B cell (primary cell): Measurements from ENCODE around the gene GCDH. TPM values are rescaled to one million over a fixed set of nuclear protein-coding genes. Genes with fewer than 3 reads are reported as not detected.

ENCODE experiments used
- ATAC-seq: fragments of 200-7000 bp; cut with Tn5 transposase; one replicate; pipeline ENCODE4 v1.10.0; 2021; ENCODE audit warnings: low read depth, mild to moderate bottlenecking, moderate number of reproducible peaks, moderate library complexity
- CTCF ChIA-PET: fragments of 350-600 bp; sonication (Branson Sonifier 250); formaldehyde crosslinking; loops from one replicate; lab custom pipeline; 2021; ENCODE audit warnings: antibody characterized with exemption, inconsistent platforms; lab: Charles Lee
- POLR2A ChIA-PET: fragments of 350-600 bp; sonication (Branson Sonifier 250); formaldehyde crosslinking; loops from one replicate; lab custom pipeline; 2021; ENCODE audit warnings: antibody characterized with exemption; lab: Charles Lee
- DNase-seq: peaks from one replicate; pipeline ENCODE4 v3.0.0; 2013
- H2AFZ ChIP-seq: 2 replicates; pipeline ENCODE4 v1.6.1; 2012; ENCODE audit warnings: mild to moderate bottlenecking, low read depth, low read length; ENCODE audit not compliant: insufficient read depth, poor library complexity, severe bottlenecking
- H3K27ac ChIP-seq, 2 donors: 1 replicate in 1 of 2; 2 replicates in 1 of 2; pipeline ENCODE4 v1.5.1; 2012 to 2013; ENCODE audit warnings: low read length in 2 of 2, mild to moderate bottlenecking in 2 of 2, moderate library complexity in 1 of 2
- H3K27me3 ChIP-seq, 4 experiments: fragments of 200-600 bp in 1 of 4; sonication (generic) in 1 of 4; replicated peaks in 1 of 4; 1 replicate in 2 of 4; 2 replicates in 2 of 4; pipeline versions ENCODE4 v1.6.1 to v1.7.0; 2013 to 2016; ENCODE audit warnings: low read length in 3 of 4, mild to moderate bottlenecking in 2 of 4, mixed read lengths in 1 of 4, moderate library complexity in 1 of 4; ENCODE audit not compliant: insufficient read depth in 4 of 4, control insufficient read depth in 3 of 4; ENCODE audit errors: control extremely low read depth in 1 of 4
- H3K36me3 ChIP-seq, 2 experiments: replicated peaks in 1 of 2; 1 replicate in 1 of 2; 2 replicates in 1 of 2; pipeline versions ENCODE4 v1.6.1 to v1.7.1; 2013; ENCODE audit warnings: low read length in 1 of 2; ENCODE audit not compliant: insufficient read depth in 2 of 2, control insufficient read depth in 1 of 2; ENCODE audit errors: control extremely low read depth in 1 of 2, extremely low read depth in 1 of 2
- H3K4me1 ChIP-seq, 2 donors: fragments of 200-600 bp in 1 of 2; sonication (generic) in 1 of 2; 1 replicate in 1 of 2; 2 replicates in 1 of 2; pipeline versions ENCODE4 v1.5.1 to v1.6.1; 2013 to 2017; ENCODE audit warnings: low read length in 2 of 2; ENCODE audit not compliant: control insufficient read depth in 2 of 2, insufficient read depth in 2 of 2
- H3K4me2 ChIP-seq: replicated peaks from 2 replicates; pipeline ENCODE3; 2012; ENCODE audit warnings: mild to moderate bottlenecking, low read depth, low read length; ENCODE audit not compliant: poor library complexity, severe bottlenecking
- H3K4me3 ChIP-seq, 5 experiments: fragments of 200-600 bp in 1 of 5; sonication (generic) in 1 of 5; 1 replicate in 3 of 5; 2 replicates in 2 of 5; pipeline versions ENCODE4 v1.5.1 to v1.7.0; 2011 to 2016; ENCODE audit warnings: low read length in 4 of 5, mild to moderate bottlenecking in 4 of 5, low read depth in 2 of 5, control low read depth in 1 of 5, moderate library complexity in 1 of 5; ENCODE audit not compliant: insufficient read depth in 1 of 5; ENCODE audit errors: control extremely low read depth in 1 of 5, extremely low read depth in 1 of 5
- H3K79me2 ChIP-seq: fragments of 200-600 bp; sonication (generic); one replicate; pipeline ENCODE4 v1.6.0; 2016; ENCODE audit warnings: low read length; ENCODE audit not compliant: control insufficient read depth, insufficient read depth
- H3K9ac ChIP-seq: fragments of 200-600 bp; sonication (generic); 2 replicates; pipeline ENCODE4 v1.6.1; 2017; ENCODE audit warnings: mild to moderate bottlenecking, low read length, moderate library complexity
- H3K9me3 ChIP-seq, 3 donors: one replicate each; pipeline versions ENCODE4 v1.6.1 to v1.7.1; 2013; ENCODE audit warnings: low read length in 2 of 3; ENCODE audit not compliant: control insufficient read depth in 2 of 3, insufficient read depth in 1 of 3; ENCODE audit errors: control extremely low read depth in 1 of 3
- H4K20me1 ChIP-seq: 2 replicates; pipeline ENCODE4 v1.6.0; 2012; ENCODE audit warnings: mild to moderate bottlenecking, low read length; ENCODE audit not compliant: insufficient read depth, control insufficient read depth, poor library complexity, severe bottlenecking
- H3K27ac Mint-ChIP-seq: one replicate; pipeline ENCODE4 v1.8.0; 2021; ENCODE audit warnings: mixed read lengths
- H3K27me3 Mint-ChIP-seq: one replicate; pipeline ENCODE4 v1.8.0; 2021; ENCODE audit warnings: mixed read lengths
- H3K4me1 Mint-ChIP-seq: one replicate; pipeline ENCODE4 v1.8.0; 2021; ENCODE audit warnings: mixed read lengths
- H3K4me3 Mint-ChIP-seq: one replicate; pipeline ENCODE4 v1.8.0; 2021; ENCODE audit warnings: mixed read lengths
- H3K9me3 Mint-ChIP-seq: one replicate; pipeline ENCODE4 v1.8.0; 2022; ENCODE audit warnings: mixed read lengths; ENCODE audit not compliant: insufficient read depth
- EZH2 ChIP-seq: IDR thresholded peaks from 2 replicates; pipeline ENCODE4 v1.6.1; 2012; ENCODE audit warnings: borderline replicate concordance, low read depth, mild to moderate bottlenecking, moderate library complexity, low read length; ENCODE audit not compliant: insufficient read depth, poor library complexity, severe bottlenecking
- WGBS: methylation state at CpG from one replicate; pipeline ENCODE4 v1.1.5; 2013; ENCODE audit warnings: missing lambda C conversion rate; ENCODE audit not compliant: insufficient coverage; 5-methylcytosine and 5-hydroxymethylcytosine counted together
- intact Hi-C: fragments of 100-400 bp; cut with micrococcal nuclease; formaldehyde crosslinking; loops from one replicate; pipeline ENCODE4 v1.10.0; 2022
- polyA plus RNA-seq: library from polyadenylated mRNA; depleted of rRNA; stranded (reverse); fragments of >200 nt; gene quantifications from 2 replicates; pipeline ENCODE4 v1.2.3, GENCODE V29; 2012
- total RNA-seq, 2 donors: library from RNA; stranded (reverse); fragments of 120-200 nt in 1 of 2; gene quantifications; 1 replicate in 1 of 2; 2 replicates in 1 of 2; pipeline versions ENCODE4 v1.2.3 to v1.2.4, GENCODE V29; 2013 to 2022
- TF ChIP-seq, protein P1 (sequence below): fragments of 200-600 bp; IDR thresholded peaks from one replicate; pipeline ENCODE4 v1.8.0; 2022; ENCODE audit warnings: antibody characterized with exemption, mild to moderate bottlenecking

The GCDH gene
- total and polyA plus RNA-seq, 2 donors (not counting 1 experiment from before 2014, with no cell fraction given) = 48.9 to 61.2 TPM

DNA sequence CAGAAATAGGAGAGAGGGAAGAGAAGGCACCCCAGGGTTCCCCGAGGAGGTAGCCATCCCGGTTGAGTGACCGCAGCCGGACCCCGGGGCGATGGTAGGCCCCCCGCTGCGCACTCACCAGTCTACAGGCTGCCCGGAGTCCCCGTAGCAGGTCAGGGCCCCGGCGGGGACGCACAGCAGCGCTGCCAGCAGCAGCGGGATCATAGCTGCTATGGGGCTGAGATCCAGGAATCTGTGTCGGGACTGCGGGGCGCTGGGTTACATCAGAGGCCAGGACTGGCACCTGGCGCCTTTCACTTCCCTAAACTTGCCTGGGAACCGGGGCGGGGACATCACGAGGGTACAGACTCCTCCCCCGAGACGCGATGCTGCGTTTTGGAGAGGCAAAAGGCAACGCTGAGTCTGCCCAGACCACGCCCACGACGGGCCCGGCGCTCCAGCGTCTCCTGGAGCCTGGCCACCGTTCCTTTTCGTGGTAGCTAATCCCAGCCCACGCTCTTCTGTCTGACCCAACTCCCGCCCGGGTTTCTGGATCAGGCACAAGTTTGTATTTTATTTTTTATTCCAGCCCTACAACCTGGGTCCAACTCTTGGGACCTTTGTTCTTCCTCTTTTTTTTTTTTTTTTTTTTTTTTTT, 9.7 kb upstream of the GCDH start, which contains the start of gene DNASE2:
Gene DNASE2 (minus strand): TSS at position 278 of the 637 bp plus-strand sequence. CDS start 74 bp downstream, at position 204.
- Histone ChIP-seq H3K27ac (peak within 1 kb of the TSS; percentile 94 to 98), H3K36me3 (peaks cover 0 to 14% of the 10 kb centered on the region in 2 experiments), H3K27me3 (no peaks in the 10 kb centered on the region), H3K4me3 (peak within 1 kb of the TSS; percentile 58 to 97 (median 83)), H3K79me2 (peaks cover 19% of the 10 kb centered on the region), H2AFZ (peak within 1 kb of the TSS; percentile 80), H4K20me1 (no peaks in the 10 kb centered on the region), H3K4me2 (peak within 1 kb of the TSS; percentile 90), H3K9ac (peak within 1 kb of the TSS; percentile 90), H3K4me1 (peaks cover 19 to 41% of the 10 kb centered on the region in 2 donors), H3K9me3 (peaks cover 0 to 40% (median 5%) of the 10 kb centered on the region in 3 donors)
- Mint-ChIP-seq H3K27me3 (no peaks in the 10 kb centered on the region), H3K27ac (peak within 1 kb of the TSS; percentile 96), H3K4me1 (peaks cover 27% of the 10 kb centered on the region), H3K4me3 (peak within 1 kb of the TSS; percentile 84), H3K9me3 (no peaks in the 10 kb centered on the region)
- under 1% methylated on average over 38 of the region's 38 CpGs for WGBS
- ATAC-seq (peak; percentile 88), DNase-seq (peak; percentile 98)
- no peak for TF ChIP-seq EZH2
- TF ChIP-seq, protein P1, sequence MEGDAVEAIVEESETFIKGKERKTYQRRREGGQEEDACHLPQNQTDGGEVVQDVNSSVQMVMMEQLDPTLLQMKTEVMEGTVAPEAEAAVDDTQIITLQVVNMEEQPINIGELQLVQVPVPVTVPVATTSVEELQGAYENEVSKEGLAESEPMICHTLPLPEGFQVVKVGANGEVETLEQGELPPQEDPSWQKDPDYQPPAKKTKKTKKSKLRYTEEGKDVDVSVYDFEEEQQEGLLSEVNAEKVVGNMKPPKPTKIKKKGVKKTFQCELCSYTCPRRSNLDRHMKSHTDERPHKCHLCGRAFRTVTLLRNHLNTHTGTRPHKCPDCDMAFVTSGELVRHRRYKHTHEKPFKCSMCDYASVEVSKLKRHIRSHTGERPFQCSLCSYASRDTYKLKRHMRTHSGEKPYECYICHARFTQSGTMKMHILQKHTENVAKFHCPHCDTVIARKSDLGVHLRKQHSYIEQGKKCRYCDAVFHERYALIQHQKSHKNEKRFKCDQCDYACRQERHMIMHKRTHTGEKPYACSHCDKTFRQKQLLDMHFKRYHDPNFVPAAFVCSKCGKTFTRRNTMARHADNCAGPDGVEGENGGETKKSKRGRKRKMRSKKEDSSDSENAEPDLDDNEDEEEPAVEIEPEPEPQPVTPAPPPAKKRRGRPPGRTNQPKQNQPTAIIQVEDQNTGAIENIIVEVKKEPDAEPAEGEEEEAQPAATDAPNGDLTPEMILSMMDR = no peak
- POLR2A ChIA-PET = interaction anchor here (0.5 to 1.6 kb wide), 7 partner anchors 10 to 232 kb away, joined by 3 to 13 read pairs (median 5); partner anchors contain the start of gene GCDH
- intact Hi-C loops = loop anchor here (1.0 to 2.0 kb wide), 2 partner anchors 9 to 14 kb away; no protein-coding TSS in a partner anchor
- CTCF ChIA-PET = interaction anchor here (0.7 to 7.1 kb wide), 9 partner anchors 9 to 304 kb away, joined by 3 to 58 read pairs (median 6); partner anchors contain the start of gene GCDH

DNA sequence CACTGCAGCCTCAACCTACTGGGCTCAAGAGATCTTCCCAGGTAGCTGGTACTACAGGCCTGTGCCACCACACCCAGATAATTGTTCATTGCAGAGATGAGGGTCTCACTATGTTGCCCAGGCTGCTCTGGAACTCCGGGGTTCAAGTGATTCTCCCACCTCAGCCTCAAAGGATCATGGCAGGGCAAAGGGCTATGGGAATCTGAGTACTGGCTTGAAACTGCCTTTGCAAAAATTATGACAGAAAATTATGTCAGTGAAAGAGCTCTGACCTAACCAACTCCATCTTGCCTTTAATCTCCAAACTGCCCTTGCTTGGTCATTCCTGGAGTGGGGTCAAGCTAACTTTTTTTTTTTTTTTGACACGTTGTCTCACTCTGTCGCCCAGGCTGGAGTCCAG, 8.4 kb upstream of the GCDH start:
- H3K36me3 ChIP-seq = peaks cover 0 to 10% of the 10 kb centered on the region in 2 experiments
- no peak overlapping the region for H3K4me2 ChIP-seq
- DNase-seq (no peak), ATAC-seq (no peak)
- ChIA-PET POLR2A (interaction anchor here (0.7 to 1.1 kb wide), 2 partner anchors 8 to 17 kb away, joined by 3 read pairs; partner anchors contain the start of gene GCDH), CTCF (interaction anchor here (0.7 to 7.1 kb wide), 8 partner anchors 15 to 189 kb away, joined by 3 to 58 read pairs (median 4); no protein-coding TSS in a partner anchor)
- 83% methylated on average over 1 of the region's 3 CpGs for WGBS
- no peaks in the 10 kb centered on the region for H4K20me1 ChIP-seq
- no peak overlapping the region for H3K9ac ChIP-seq
- Mint-ChIP-seq H3K4me3 (peak overlapping the region; percentile 84), H3K9me3 (no peaks in the 10 kb centered on the region), H3K27me3 (no peaks in the 10 kb centered on the region), H3K27ac (peak overlapping the region; percentile 96), H3K4me1 (peaks cover 29% of the 10 kb centered on the region)
- H3K4me1 ChIP-seq = peaks cover 19 to 41% of the 10 kb centered on the region in 2 donors
- H3K4me3 ChIP-seq = no peak overlapping the region
- peaks cover 19% of the 10 kb centered on the region for H3K79me2 ChIP-seq
- H3K9me3 ChIP-seq = peaks cover 0 to 40% (median 5%) of the 10 kb centered on the region in 3 donors
- H2AFZ ChIP-seq = no peak overlapping the region
- H3K27me3 ChIP-seq = no peaks in the 10 kb centered on the region
- no peak overlapping the region for H3K27ac ChIP-seq
- TF ChIP-seq, protein P1 = no peak
- no peak for TF ChIP-seq EZH2
- intact Hi-C loops = no loop called here
